Esophagus (tissue), 2 donors: ENCODE data around the gene TFPT. TPM values are rescaled to one million over a fixed set of nuclear protein-coding genes. Genes with fewer than 3 reads are reported as not detected.

Experiments used
- H3K27ac ChIP-seq, 2 donors: one replicate each; pipeline ENCODE4 v1.5.1; 2013; ENCODE audit warnings: low read depth in 2 of 2, mild to moderate bottlenecking in 2 of 2, inconsistent platforms in 1 of 2, low read length in 1 of 2, moderate library complexity in 1 of 2
- H3K27me3 ChIP-seq, 2 donors: one replicate each; pipeline ENCODE4 v1.6.1; 2013; ENCODE audit warnings: low read length in 2 of 2, control low read depth in 1 of 2, mild to moderate bottlenecking in 1 of 2; ENCODE audit not compliant: insufficient read depth in 2 of 2, control insufficient read depth in 1 of 2
- H3K36me3 ChIP-seq, 2 donors: one replicate each; pipeline ENCODE4 v1.6.1; 2013; ENCODE audit warnings: low read length in 1 of 2; ENCODE audit not compliant: control insufficient read depth in 2 of 2, insufficient read depth in 2 of 2
- H3K4me1 ChIP-seq, 2 donors: one replicate each; pipeline ENCODE4 v1.6.1; 2013; ENCODE audit warnings: low read length in 1 of 2; ENCODE audit not compliant: control insufficient read depth in 2 of 2, insufficient read depth in 2 of 2
- H3K4me3 ChIP-seq, 2 donors: one replicate each; pipeline ENCODE4 v1.5.1; 2013; ENCODE audit warnings: low read length in 2 of 2, mild to moderate bottlenecking in 2 of 2, low read depth in 1 of 2, moderate library complexity in 1 of 2
- H3K9me3 ChIP-seq, 2 donors: one replicate each; pipeline ENCODE4 v1.6.1; 2013; ENCODE audit warnings: mild to moderate bottlenecking in 2 of 2, low read depth in 1 of 2, low read length in 1 of 2, moderate library complexity in 1 of 2; ENCODE audit not compliant: control insufficient read depth in 2 of 2, insufficient read depth in 1 of 2
- WGBS, 2 donors: extraction: QIAGEN DNeasy Blood & Tissue Kit; methylation state at CpG; one replicate each; pipeline ENCODE4 v1.1.7; 2013; 5-methylcytosine and 5-hydroxymethylcytosine counted together
- polyA plus RNA-seq, 2 donors: library from polyadenylated mRNA; stranded (reverse); fragments of 200-250 nt; gene quantifications; one replicate each; pipeline ENCODE4 v1.2.3, GENCODE V29; 2013
- donor health status: healthy with polysubstance abuse.
- donor health status: Bipolar disorder and iron deficiency.

The TFPT gene
- polyA plus RNA-seq, 2 donors: 11.8 to 13.2 TPM

- no peak overlapping the region for H3K27ac ChIP-seq
- no peak overlapping the region for H3K4me3 ChIP-seq
- 82 to 84% methylated on average over 17 of the region's 17 CpGs for WGBS, 2 donors
- peaks cover 0 to 6% of the 10 kb centered on the region in 2 donors for H3K4me1 ChIP-seq
- H3K27me3 ChIP-seq: no peaks in the 10 kb centered on the region
- H3K9me3 ChIP-seq: no peaks in the 10 kb centered on the region
- no peaks in the 10 kb centered on the region for H3K36me3 ChIP-seq
These were observed 20.9 kb downstream of the TFPT start for GRCh38 chr19:54094426-54095000.

DNA sequence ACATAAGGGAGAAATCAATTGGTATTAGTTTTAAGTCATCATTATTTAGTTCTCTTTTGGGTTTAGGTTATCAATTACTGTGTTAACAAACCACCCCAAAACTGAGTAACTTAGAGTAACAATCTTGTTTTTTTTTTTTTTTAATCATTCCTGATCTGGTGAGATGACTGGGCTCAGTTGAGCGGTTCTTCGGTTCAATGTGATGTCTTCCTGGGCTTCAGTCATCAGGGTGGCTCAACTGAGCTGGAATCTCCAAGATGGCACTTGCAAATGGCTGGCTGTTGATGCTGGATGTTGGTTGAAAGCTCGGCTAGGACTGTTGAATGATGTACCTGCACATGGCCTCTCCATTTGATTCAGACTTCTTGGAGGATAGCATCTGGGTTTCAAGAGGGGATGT, 31.0 kb downstream of the TFPT start:
- Histone ChIP-seq H3K4me1 (no peaks in the 10 kb centered on the region), H3K4me3 (no peak overlapping the region), H3K27ac (no peak overlapping the region), H3K36me3 (no peaks in the 10 kb centered on the region), H3K9me3 (peaks cover 2 to 9% of the 10 kb centered on the region in 2 donors), H3K27me3 (no peaks in the 10 kb centered on the region)
- 81 to 92% methylated on average over 3 of the region's 3 CpGs for WGBS, 2 donors

DNA sequence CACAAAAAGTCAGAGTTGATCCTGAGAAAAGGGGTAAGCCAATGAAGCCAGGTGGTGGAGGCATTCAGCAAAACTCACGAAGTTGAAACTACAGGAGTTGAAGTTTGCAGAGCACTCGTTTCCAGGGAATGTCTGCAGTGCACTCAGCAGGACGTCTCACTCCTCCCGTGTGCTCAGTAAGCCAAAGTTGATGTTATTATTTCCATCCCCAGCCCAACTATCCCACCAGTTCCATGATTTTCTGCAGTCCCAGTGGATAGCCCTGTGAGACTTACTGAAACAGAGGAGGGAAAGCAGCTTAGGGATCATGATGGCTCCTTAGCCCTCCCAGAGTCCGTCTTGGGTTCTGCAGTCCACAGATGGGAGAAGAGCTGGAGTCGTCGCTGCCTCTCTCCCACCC, 34.4 kb downstream of the TFPT start, which contains the start of gene TARM1:
Gene TARM1 (minus strand): TSS at position 334 of the 400 bp plus-strand sequence. CDS start 25 bp downstream, at position 309.
- H3K9me3 ChIP-seq: peaks cover 2 to 9% of the 10 kb centered on the region in 2 donors
- WGBS, 2 donors: 81 to 84% methylated on average over 7 of the region's 7 CpGs

GRCh38 chr19:54077334-54077733, 38.1 kb downstream of the TFPT start:
- Histone ChIP-seq H3K4me3 (no peak overlapping the region), H3K27me3 (no peaks in the 10 kb centered on the region), H3K4me1 (no peaks in the 10 kb centered on the region), H3K36me3 (no peaks in the 10 kb centered on the region), H3K9me3 (peaks cover 2 to 9% of the 10 kb centered on the region in 2 donors), H3K27ac (no peak overlapping the region)
- 68 to 70% methylated on average over 5 of the region's 5 CpGs for WGBS, 2 donors

More for the DNA sequence above, 34.4 kb downstream of the TFPT start, which contains the start of gene TARM1:
- Histone ChIP-seq H3K27me3 (no peaks in the 10 kb centered on the region), H3K27ac (no peak within 1 kb of the TSS), H3K36me3 (no peaks in the 10 kb centered on the region), H3K4me3 (no peak within 1 kb of the TSS), H3K4me1 (no peaks in the 10 kb centered on the region)

DNA sequence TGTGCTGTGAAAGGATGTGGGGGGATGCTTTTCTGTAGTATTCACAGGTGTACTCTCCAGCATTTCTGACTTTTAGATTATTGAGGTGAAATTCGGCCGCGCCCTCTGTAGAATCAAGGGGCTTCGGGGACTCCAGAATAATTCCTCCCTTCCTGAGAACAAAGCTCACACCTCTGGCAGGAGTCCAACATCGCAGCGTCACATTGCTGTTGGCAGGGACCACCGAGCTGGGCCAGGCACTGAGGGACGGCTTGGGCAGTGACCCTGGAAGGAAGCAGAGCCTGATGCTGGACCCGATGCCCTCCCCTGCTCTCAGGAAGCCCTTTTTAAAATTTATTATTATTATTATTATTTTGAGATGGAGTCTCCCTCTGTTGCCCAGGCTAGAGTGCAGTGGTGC, 40.6 kb downstream of the TFPT start:
- 69% methylated on average over 9 of the region's 9 CpGs for whole genome bisulfite sequencing, 2 donors
- H3K4me3 ChIP-seq: no peak overlapping the region
- H3K36me3 ChIP-seq: no peaks in the 10 kb centered on the region
- H3K9me3 ChIP-seq: peaks cover 0 to 5% of the 10 kb centered on the region in 2 donors
- no peaks in the 10 kb centered on the region for H3K27me3 ChIP-seq
- no peak overlapping the region for H3K27ac ChIP-seq
- no peaks in the 10 kb centered on the region for H3K4me1 ChIP-seq

DNA sequence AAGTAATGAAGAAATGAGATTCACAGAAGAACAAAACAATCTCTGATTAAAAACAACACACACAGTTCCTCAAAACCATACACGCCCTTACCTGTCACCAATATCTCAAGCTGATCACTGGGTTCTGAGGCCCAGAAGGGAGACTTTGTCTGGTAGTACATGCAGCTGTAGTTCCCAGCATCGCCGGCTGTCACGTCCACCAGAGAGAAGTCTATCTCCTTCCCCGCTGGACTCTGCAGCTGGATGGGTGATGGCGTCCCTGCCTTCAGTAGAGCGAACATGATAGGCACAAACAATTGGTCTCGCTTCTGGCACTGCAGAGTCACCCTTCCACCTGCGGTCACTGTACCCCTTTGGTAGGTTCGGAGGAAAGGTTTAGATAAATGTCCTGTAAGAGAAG, 41.6 kb downstream of the TFPT start:
- Histone ChIP-seq H3K9me3 (peaks cover 5 to 9% of the 10 kb centered on the region in 2 donors), H3K27ac (no peak overlapping the region)
- WGBS, 2 donors: 85 to 87% methylated on average over 10 of the region's 10 CpGs

DNA sequence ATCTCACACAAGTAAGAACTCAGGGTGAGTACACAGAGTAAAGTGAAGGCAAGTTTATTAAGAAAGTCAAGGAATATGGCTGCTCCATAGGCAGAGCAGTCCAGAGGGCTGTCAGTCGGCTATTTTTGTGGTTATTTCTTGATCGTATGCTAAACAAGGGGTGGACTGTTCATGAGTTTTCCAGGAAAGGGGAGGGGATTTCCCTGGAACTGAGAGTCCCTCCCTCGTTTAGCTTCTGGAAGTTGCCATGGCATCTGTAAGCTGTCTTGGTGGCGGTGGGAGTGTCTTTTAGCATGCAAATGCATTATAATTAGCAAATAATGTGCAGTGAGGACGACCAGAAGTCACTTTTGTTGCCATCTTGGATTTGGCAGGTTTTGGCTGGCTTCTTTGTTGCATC, 46.0 kb downstream of the TFPT start:
- H3K9me3 ChIP-seq: peaks cover 5 to 7% of the 10 kb centered on the region in 2 donors
- no peak overlapping the region for H3K27ac ChIP-seq
- 60 to 61% methylated on average over 5 of the region's 5 CpGs for WGBS, 2 donors
- no peak overlapping the region for H3K4me3 ChIP-seq
- H3K36me3 ChIP-seq: no peaks in the 10 kb centered on the region
- H3K4me1 ChIP-seq: no peaks in the 10 kb centered on the region
- no peaks in the 10 kb centered on the region for H3K27me3 ChIP-seq

More for the DNA sequence above, 41.6 kb downstream of the TFPT start:
- no peak overlapping the region for H3K4me3 ChIP-seq
- H3K27me3 ChIP-seq: no peaks in the 10 kb centered on the region
- no peaks in the 10 kb centered on the region for H3K4me1 ChIP-seq
- no peaks in the 10 kb centered on the region for H3K36me3 ChIP-seq

GRCh38 chr19:54063350-54064116, 51.9 kb downstream of the TFPT start, which contains the start of gene VSTM1:
TSS of gene VSTM1 (minus strand) at chr19:54063897. CDS start at chr19:54063777, 120 bp downstream.
- no peaks in the 10 kb centered on the region for H3K4me1 ChIP-seq
- H3K36me3 ChIP-seq: no peaks in the 10 kb centered on the region
- 75 to 78% methylated on average over 34 of the region's 34 CpGs for WGBS, 2 donors
- no peak within 1 kb of the TSS for H3K27ac ChIP-seq
- no peak within 1 kb of the TSS for H3K4me3 ChIP-seq
- H3K9me3 ChIP-seq: no peaks in the 10 kb centered on the region
- H3K27me3 ChIP-seq: no peaks in the 10 kb centered on the region

DNA sequence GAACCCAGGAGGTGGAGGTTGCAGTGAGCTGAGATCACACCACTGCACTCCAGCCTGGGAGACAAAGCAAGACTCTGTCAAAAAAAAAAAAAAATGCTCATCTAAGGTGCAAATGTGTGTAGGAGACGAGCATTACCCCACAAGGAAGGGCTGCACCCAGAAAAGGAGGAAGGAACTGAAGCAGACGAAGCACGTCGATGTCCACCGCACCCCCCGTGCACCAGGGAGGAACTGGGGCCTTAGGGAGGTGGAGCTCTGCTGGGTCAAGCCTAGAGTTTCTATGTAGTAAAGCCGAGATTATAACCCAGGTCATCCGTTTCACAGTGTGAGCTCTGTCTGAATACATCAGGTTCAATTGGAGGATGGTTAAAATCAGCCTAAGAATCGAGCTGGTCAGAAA, 52.8 kb downstream of the TFPT start:
- WGBS, 2 donors: 63 to 71% methylated on average over 9 of the region's 9 CpGs
- Histone ChIP-seq H3K4me3 (no peak overlapping the region), H3K27ac (no peak overlapping the region), H3K4me1 (no peaks in the 10 kb centered on the region), H3K9me3 (no peaks in the 10 kb centered on the region), H3K36me3 (no peaks in the 10 kb centered on the region), H3K27me3 (no peaks in the 10 kb centered on the region)
